GM19193 (cell line): Measurements from ENCODE around the gene HRG.

ENCODE experiments used
- POLR2A ChIP-seq: IDR thresholded peaks from 4 replicates; pipeline ENCODE4 v1.6.1; 2011; ENCODE audit not compliant: insufficient read depth, insufficient read length; ENCODE audit errors: extremely low read depth

HRG gene

DNA sequence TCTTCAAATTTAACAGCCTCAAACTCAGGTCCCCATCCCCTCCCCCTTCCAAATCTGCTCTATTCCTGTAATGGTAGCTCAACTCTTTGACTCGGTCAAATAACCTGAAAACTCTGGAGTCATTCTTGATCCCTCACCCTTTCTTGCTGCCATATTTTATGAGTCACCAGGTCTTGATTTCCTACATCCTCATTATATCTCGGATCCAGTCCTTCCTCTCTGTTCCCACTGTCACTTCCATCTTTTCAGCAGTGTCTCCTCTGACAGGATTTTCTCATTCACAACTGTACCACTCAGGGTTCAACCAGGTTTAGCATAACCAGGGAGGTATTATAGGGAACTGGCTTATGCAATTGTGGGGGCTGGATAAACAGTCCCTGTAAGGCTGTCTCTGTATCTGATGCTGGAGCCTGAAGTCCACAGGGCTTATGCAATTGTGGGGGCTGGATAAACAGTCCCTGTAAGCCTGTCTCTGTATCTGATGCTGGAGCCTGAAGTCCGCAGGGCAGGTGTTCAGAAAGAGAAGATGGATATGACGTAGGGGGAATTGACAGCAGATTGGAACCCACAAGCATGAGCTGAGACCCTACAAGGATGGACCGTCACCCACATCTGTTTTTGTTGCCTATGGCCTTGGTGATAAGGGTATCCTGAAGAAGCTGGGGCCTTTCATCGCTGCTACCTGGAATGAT, 34.7 kb upstream of the HRG start:
- TF ChIP-seq POLR2A: no peak

DNA sequence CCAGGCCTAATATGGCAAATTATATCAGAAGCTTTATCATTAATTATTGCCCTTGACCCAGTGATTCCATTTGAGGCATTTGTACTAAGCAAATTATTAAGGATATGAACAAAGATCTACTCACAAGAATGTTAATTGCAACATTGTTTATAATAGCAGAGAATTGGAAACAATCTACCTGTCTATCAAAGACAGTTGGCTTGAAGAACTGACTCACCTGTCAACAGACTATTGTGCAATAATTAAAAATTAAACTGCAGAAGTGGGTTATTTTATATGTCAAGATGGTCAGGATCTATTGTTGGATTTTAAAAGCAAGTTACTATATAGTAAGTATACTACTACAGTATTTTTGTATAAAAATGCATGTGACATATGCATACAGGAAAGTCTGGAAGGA, 32.3 kb upstream of the HRG start:
- no peak for TF ChIP-seq POLR2A

DNA sequence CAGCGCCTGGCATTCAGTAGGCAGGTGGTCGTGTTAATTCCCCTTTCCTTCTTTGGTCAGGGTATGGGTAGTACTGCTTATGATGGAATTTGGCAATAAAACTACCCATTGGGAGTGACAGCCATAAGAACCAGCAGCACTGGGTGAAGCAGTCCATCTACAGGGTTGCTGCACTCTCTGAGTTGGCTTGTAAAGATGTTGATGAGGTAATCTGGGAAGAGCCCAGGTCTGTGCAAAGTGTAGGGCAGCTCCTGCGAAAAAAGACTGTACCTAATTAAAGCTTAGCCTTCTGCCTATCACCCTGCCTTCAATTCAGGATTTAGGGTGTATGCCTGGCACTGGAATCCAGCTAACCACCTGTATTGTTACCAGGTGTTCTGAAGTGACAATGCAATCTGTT, 30.3 kb upstream of the HRG start:
- no peak for TF ChIP-seq POLR2A

DNA sequence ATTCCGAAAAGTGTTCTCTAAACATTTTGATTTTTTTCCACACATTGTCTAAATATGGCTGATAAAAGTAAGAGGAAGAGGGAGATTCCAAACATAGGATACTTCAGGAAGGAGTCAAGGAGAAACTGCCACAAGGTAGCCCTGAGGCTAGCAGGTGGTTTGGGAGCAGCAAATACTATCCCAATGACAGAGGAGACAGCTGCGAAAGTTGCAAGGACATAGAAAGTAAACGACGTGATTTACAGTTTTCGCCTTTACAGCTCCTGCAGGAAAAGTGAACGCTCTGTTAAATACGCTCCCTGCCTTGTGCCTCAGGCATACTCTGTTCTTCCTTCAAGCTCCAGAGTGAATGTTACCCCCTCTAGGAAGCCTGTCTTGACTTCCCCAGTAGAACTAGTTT, 29.3 kb upstream of the HRG start:
- no peak for TF ChIP-seq POLR2A

DNA sequence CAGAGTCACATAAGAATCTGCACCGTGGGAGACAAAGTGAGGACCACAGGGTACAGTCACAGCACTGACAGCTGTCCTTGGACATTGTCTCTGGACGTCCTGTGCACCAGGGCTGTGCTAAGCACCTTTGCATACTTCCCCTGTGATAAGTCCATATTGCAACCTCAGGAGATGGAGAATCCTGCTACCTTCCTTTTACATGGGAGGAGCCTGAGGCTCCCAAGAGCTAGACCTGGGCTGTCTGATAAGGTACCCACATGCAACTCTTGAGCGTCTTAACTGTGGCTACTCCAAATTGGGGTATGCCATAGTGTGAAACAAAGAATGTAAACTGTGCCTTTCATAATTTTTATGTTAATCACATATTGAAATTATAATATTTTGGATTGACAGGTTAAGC, 28.1 kb upstream of the HRG start:
- TF ChIP-seq POLR2A: no peak

DNA sequence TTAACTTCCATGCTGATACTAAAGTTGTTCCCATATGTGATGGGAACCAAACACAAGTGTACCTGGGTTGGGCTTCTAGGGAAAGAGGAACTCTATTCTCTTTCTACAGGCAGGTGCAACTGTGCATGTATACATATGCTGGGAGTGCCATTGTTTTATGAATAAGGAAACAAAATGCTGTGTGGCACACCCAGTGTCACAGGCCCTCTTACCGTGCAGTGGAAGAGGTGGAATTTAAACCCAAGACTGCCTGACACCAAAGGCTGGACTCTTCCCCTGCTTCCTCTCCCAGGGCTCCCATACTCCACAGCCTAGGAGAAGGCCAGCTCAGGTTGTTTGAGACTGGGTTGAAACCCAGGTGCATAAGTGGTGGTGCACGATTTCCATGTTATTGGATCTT, 27.6 kb upstream of the HRG start:
- TF ChIP-seq POLR2A: no peak

DNA sequence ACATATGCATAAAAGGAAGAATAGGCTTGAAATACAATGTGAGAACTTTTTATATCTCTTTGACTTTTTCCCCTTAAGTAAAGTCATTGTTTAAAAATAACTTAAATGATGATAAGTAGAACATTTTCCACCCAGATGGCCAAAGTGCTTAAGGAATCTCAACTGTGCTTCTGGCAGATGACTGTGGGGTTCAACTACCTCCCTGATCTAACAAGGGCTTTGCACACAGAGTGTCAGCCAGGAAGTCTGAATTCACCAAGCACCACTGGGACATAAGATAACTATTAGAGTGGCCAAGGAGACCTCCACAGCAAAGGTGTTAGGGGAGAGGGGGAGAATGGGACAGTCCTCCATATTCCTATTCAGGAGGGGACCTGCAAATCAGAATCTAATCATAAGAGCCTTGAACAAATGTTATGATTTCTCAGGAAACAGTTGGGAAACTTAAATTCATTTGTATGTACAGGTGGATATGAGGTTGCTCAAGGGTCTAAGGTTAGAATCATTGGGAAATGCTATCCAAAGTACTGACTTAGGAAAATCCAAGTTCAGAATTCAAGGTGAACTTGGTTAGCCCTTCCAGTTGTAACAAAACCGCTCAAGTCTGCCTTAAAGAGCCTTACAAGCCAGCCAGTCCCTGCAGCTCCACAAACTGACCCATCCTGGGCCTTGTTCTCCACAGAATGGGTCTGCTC, 25.9 kb upstream of the HRG start, which contains the start of gene FETUB:
FETUB (plus strand) TSS at position 622 of the 695 bp plus-strand sequence; CDS start at position 684, 62 bp downstream.
- no peak for TF ChIP-seq POLR2A

DNA sequence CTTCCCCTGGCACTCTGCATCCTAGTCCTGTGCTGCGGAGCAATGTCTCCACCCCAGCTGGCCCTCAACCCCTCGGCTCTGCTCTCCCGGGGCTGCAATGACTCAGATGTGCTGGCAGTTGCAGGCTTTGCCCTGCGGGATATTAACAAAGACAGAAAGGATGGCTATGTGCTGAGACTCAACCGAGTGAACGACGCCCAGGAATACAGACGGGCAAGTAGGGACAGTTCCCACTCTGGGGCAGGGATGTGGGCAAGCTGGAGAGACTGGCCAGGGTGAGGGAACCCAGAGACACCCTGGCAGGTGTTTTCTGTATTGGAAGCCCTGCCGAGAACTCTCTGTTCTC, 25.4 kb upstream of the HRG start:
- no peak for TF ChIP-seq POLR2A

DNA sequence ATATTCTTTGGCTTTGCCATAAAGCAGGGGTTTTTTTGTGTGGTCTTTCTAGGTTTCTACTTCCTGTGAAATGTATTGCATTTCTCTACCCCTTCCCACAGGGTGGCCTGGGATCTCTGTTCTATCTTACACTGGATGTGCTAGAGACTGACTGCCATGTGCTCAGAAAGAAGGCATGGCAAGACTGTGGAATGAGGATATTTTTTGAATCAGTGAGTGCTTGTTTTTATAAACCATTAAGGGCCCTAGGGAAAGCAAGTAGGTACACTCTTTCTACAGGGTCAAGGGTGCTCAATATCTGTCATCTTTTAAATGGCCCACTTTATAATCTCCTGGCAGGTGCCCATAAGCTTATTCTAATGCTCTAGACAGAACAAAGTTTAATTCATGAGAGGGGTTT, 24.9 kb upstream of the HRG start:
- no peak for TF ChIP-seq POLR2A

DNA sequence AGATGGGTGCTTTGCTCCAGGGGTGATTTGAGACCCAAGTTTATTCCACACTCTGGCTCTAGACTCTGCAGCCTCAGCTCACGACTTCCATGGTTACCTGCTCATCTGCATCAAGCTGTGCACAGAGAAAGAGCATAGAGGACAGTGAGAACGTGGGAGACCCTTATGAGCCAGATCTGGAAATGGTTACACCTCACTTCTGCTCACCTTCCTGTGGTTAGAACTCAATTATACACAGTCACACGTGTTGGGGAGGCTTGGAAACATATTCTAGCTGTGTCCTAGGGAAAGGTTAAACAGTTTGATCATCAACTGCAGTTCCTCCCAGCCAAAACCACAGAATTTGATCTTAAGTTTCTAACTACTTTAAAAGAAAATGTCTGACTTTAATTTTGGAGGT, 23.8 kb upstream of the HRG start:
- no peak for TF ChIP-seq POLR2A

DNA sequence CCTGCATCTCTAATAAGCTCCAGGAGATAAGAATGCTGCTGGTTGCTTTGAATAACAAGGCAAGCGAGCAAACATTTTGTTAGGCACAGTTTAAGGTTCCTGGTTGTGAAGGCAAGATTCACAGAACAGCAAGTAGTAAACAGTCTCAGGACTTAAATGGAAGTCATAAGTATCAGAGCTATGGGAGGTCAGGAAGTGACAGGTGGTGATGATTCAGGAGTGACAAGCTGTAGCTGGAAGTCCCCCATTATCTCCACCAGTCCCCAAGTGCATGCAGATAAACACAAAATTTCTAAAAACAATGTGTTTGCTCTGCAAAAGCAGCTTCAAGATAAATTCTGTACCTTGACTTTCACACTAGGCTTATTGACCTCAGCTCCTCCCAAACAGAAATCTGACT, 22.3 kb upstream of the HRG start:
- no peak for TF ChIP-seq POLR2A

DNA sequence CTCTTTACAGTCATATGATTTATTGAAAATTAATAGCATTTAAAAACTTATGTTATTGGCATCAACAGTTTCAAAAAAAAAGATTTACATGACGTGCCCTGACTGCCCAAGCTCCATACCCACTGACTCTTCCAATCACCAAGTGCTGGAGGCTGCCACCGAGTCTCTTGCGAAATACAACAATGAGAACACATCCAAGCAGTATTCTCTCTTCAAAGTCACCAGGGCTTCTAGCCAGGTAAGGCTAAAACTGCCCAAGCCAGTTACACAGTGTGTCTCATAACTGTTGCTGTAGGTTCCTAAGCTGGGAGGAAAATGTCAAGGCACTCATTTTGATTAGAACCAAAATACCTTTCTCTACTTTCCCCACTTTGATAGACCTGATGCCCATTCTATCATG, 21.1 kb upstream of the HRG start:
- TF ChIP-seq POLR2A: no peak

DNA sequence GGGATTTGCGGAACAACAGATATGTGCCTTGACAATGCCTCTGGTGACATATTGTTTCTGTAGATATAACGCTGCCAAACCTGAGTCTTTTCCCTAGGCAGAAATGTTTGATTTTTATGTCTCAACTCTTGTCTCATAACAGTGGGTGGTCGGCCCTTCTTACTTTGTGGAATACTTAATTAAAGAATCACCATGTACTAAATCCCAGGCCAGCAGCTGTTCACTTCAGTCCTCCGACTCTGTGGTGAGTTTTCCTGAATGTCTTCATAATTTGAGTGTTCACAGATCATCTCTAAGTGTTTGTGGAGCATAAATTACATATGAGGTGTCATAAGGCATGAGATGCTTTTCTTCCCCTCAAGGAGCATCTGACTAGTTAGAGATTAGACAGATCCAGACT, 19.7 kb upstream of the HRG start:
- no peak for TF ChIP-seq POLR2A

DNA sequence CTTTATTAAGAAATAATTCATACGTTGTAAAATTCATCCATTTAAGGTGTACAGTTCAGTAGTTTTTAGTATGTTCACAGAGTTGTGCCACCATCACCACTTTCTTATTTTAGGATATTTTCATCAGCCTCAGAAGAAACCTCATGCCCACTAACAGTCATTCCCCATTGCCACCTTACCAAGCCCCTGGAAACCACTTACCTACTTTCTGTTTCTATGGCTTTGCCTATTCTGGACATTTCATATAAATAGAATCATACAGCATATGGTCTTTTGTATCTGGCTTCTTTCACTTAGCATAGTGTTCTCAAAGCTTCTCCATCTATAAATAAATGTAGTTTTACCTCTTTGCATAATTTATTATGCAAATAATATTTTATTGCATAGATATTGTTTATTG, 19.0 kb upstream of the HRG start:
- no peak for TF ChIP-seq POLR2A

DNA sequence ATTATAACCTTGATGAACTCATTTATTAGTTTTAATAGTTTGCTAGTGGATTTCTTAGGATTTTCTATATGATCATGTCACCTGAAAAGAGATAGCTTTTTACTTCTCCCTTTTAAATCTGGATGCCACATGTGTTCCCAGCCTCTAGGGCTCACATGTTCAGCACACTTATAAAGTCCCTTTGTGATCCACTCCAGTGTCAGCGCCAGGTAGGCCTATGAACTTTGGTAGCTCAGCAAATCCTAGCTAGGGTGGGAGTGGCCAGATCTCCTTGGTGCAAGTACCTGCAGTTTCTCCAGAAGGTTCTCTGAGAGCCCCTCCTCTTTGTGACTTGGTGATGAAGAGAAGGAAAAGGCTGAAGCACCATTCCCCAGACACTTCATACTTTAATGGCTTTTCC, 17.0 kb upstream of the HRG start:
- TF ChIP-seq POLR2A: no peak

DNA sequence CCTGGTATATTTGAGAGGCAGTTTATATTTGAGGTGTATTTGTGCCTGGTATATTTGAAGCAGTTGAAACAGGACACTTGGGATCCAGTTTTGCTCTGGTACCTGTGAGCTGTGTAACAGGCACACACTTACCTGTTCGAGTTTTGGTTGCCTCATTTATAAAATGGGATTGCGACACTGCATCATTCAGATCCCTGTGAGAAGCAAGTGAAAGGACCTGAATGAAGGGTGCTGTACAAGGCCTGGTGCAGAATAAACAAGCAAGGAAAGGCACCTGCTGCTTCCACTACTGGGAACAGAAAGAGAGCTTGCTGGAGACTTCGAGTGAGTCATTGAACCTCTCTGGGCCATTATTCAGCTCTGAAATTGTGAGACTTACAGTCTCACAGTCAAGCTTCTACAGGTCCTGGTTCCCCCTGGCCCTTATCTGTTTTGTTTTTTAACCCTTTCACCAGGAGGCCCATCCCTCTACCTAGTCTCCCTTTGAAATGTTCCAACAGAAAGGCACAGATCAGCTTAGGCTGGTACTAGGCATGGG, 14.1 kb upstream of the HRG start:
- no peak for TF ChIP-seq POLR2A
